NOMO-1 (cell line): ENCODE results near the gene CSNK1D.

ENCODE experiments used
- DNase-seq, 2 experiments: peaks; one replicate each; lab custom pipeline; 2025; ENCODE audit not compliant: unreplicated experiment in 2 of 2; lab: John Stamatoyannopoulos, UW

CSNK1D gene

DNA sequence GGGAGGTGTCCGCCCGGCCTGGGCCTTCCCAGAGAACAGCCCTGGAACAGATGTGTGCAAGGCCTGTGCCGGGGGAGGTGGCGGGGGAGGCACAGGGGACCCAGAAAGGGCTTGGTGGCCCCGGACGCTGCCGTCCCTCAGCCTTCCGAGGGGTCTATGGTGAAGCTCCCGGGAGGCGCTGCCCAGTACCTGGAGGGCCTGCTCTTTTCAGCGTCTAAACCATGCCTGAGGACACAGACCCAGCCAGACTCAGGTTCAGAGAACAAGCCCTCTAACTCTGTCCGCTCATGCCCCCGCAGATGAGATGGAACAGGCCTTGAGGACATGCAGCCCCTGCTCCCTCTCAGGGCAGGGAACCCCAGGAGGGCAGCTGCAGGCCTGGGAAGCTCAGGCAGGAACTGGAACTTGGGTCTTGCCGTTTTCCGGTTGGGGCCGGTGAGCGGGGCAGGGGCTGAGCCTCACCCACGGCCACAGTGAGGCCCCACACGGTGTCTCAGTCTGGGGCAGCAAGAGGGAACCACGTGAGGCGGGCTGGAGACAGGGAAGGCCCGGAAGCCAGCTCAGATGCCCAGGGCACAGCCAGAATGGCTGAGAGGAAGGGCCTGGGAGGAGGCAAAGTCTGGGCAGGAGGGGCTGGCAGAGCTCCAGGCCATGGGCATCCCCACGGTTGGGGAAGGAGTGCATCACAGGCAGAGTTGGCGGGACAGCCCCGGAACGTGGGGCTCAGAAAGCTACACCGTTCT lies 32.1 kb downstream of the CSNK1D start:
- DNase-seq, result peak; percentile 88 to 90

DNA sequence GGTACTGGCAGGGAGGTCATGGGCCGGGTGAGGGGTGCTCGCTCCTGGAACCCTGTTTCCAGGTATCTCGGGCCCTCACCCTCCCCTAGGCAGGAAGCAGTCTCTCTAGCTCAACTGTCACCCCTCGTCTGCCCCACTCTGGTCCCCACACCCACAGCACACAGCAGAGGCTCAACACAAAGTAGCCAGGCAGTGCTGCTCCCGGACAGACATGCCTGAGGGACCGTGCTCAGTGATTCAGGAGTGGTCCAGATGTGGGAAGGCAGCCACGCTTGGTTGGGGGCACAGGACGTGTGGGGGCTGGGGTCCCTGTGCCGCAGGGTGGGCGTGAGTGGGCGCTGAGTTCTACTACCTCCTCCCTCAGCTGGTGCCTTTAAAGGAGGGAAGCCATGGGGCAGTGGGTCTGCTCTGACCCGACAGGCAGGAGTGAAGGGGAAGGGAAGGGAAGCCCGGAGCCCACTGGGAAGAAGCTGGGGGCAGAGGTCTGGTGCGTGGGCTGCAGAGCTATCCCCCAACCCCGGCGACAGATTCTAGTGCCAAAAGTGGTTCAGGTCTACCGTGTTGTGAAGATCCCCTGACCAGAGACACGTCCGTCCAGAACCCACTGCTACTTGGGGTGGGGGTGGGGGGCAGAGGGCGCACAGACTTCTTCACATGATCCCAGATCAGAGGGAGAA lies 32.9 kb downstream of the CSNK1D start:
- peak; percentile 17 to 31 for DNase-seq

GRCh38 chr17:82239926-82240505 lies 33.5 kb downstream of the CSNK1D start:
- DNase-seq, result no peak

DNA sequence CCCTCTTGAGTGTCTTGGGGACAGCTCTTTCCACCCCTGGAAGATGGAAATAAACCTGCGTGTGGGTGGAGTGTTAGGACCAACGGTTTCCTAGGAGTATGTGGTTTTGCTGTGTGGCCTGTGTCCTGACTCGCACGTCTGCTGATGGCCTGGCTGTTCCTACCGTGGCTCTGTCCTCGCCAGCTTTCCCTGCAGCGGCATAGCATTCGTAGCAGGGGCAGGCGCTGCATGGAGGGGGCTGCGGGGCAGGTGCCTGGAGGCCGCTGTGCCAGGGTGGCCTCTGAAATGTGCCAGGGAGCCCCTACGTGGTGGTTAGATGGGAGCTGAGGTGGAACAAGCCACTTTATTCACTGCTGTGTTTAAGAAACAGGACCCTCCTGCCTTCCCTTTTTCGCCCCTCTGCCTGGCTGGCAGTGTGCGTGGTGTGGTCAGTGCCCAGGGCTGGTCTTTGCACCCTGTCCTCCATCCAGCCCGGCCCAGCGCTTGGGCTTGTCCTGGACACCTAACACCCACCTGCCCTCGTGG lies 34.0 kb downstream of the CSNK1D start:
- DNase-seq, result no peak

DNA sequence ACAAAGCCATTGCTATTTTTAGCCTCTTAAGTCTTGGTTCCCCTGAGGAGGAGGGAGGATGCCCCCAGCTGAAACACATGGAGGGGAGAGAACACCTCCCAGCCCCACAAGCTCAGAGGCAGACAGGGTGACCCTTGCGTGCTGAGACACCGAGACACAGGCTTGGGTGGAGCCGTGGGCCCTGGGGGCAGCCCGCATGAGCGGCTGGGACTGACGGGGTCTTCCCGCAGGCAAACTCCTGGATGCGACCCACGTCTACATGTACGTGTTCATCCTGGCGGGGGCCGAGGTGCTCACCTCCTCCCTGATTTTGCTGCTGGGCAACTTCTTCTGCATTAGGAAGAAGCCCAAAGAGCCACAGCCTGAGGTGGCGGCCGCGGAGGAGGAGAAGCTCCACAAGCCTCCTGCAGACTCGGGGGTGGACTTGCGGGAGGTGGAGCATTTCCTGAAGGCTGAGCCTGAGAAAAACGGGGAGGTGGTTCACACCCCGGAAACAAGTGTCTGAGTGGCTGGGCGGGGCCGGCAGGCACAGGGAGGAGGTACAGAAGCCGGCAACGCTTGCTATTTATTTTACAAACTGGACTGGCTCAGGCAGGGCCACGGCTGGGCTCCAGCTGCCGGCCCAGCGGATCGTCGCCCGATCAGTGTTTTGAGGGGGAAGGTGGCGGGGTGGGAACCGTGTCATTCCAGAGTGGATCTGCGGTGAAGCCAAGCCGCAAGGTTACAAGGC lies 34.9 kb downstream of the CSNK1D start:
- no peak for DNase-seq

DNA sequence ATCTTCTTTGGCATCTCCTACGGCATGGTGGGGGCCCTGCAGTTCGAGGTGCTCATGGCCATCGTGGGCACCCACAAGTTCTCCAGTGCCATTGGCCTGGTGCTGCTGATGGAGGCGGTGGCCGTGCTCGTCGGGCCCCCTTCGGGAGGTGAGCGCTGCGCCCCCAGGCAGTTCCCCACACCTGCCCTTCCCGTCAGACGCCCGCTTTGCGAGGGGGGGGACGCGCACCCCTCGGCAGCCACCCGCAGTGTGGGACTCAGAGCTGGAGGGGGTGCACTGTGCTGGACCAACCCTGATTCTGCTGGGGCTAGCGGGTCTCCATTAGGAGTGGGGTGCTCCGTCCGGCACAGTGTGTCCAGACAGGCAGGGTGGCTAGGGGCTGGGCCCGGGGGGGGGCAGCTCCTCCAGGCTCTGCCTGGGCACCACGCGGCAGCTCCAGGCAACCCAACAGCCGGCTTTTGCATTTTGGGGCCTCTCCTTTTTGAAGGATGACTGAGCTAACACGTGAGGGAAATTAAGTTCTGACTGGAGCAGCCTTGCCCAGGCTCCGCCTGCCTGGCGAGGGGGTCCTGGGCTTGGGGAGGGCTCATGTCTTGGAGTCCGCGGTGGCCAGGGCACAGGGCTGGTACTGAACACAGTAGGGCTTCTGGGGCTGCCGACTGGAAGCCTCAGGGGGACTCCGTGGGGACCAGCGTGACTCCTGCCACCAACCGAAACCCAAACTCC lies 35.6 kb downstream of the CSNK1D start:
- DNase-seq, result no peak

- no peak for DNase-seq
These were observed 36.3 kb downstream of the CSNK1D start for GRCh38 chr17:82237083-82237745.

GRCh38 chr17:82236142-82236971 lies 37.1 kb downstream of the CSNK1D start:
- peak in 1 of 2 experiments; percentile 62 for DNase-seq

- peak in 1 of 2 experiments; percentile 19 for DNase-seq
These were observed 37.7 kb downstream of the CSNK1D start for GRCh38 chr17:82235775-82236141.

- no peak for DNase-seq
These were observed 38.3 kb downstream of the CSNK1D start for GRCh38 chr17:82235056-82235774.

- DNase-seq, result no peak
These were observed 39.1 kb downstream of the CSNK1D start for GRCh38 chr17:82234211-82235055.

DNA sequence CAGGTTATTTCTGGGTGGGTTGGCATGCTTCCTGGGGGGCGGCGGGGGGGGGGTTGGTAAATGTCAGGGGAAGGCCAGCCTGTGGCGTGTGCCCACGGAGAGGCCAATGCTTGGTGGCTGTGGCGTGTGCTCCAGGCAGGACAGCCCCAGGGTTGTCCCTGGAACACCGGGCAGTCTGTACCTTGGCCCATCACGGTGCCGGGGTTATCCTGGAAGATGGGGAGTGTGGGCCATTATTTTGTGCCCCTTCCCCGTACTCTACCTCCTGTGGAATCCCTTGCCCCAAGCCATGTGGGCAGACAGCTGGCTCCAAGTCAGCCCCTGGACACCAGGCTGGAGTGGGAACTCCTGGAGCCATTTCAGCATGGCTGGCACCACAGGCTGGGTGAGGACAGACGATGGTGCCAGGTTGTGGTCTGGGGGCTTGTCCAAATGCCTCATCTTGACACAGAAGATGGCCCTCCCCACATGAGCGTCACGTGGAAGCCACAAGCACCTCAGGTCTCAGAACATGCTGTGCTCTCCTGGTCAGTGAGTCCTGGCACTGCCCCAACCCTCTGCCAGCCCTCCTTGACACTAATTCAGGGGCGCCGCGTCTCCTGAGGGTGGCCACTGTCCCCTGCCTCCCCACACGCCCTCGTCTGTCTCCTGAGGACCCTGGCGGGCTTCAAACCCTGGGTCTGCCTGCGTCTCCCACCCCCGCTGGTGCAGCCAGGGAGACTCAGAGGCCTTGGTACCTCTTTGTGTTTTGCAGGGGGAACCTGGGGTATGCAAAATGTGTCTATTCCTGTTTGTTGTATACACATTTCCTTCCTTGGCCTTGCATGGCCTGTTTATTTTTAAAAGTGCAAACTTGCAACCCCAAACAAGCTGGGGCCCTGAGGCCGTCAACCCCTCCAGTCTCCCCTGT lies 40.4 kb downstream of the CSNK1D start:
- DNase-seq, result no peak

DNA sequence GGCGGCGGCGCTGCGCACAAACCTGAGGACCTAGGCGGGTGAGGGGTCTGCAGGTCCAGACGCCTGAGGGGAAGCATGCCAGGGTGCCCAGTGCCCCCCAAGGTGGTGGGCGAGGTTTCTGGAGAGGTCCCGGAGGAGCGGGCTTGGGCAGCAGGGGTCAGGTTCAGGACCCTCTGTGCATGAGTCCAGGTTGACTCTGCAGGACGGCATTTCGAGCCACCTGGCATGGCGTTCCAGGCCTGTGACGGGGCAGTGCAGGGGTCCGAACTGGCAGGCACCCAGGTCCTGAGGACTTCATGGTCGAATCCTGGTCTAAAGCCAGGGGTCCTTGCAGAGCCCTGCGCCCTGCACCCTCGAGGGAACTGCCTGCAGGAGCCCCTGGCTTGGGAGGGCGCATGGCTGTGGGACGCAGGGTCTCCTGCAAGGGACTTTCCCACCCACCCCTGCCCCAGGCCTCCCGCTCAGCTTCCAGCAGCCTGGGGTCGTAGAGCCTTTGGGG lies 41.1 kb downstream of the CSNK1D start:
- DNase-seq, result no peak

- peak; percentile 78 to 81 for DNase-seq
These were observed 41.8 kb downstream of the CSNK1D start for GRCh38 chr17:82231562-82232321.

- DNase-seq, result no peak
These were observed 42.3 kb downstream of the CSNK1D start for GRCh38 chr17:82231312-82231561.
